ENCODE measurements around the gene SLC12A6.
A peak's percentile ranks its signal among the peaks of the same experiment; 100 is the strongest.
"Not testable (repeated sequence)": the region's sequence is repeated elsewhere in the genome, so short reads cannot be mapped to it uniquely, and the experiment has no call there.

SLC12A6 gene

DNA sequence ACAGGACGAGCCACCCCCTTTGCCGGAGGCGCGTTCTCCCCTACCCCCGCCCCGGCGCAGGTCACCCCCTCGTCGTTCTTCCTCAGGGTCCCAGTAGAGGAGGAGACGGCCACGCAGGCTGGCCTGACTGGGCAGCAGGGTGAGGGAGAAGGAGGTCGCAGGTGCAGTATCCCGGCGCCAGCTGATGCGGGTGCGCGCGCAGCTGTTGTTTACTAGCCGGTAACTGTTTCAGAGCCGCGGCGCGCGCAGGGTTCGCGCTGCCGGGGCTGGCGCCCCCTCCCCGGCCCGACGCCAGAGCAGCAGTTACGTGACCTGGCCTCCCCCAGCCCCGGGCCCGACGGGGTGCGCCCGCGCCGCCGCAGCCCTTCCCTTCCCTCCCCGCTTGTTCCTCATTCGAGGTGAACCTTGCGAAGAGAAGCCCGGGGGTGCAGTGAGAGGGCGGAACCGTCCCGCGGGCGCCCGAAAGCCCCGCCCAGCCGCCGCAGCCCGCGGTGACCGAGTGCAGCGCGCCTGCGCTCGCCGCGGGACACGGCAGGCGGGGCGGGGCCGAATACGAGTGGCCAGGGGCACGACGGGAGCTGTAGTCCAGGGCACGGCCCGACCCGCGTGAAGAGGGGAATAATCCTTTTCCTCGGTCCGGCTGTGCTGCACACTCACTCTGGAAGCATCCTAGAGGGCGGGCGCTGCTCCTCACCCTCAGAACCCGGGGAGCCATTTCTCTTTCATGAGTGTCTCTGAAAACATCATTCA, at the start of gene SLC12A6:
TSS of gene SLC12A6 (minus strand) at position 225 of the 750 bp plus-strand sequence. CDS start 1,101 bp downstream, outside the sequence.
- peak; percentile 82 to 84 (median 82) for DNase-seq (ENCODE audit: low read depth in 3 of 3)

DNA sequence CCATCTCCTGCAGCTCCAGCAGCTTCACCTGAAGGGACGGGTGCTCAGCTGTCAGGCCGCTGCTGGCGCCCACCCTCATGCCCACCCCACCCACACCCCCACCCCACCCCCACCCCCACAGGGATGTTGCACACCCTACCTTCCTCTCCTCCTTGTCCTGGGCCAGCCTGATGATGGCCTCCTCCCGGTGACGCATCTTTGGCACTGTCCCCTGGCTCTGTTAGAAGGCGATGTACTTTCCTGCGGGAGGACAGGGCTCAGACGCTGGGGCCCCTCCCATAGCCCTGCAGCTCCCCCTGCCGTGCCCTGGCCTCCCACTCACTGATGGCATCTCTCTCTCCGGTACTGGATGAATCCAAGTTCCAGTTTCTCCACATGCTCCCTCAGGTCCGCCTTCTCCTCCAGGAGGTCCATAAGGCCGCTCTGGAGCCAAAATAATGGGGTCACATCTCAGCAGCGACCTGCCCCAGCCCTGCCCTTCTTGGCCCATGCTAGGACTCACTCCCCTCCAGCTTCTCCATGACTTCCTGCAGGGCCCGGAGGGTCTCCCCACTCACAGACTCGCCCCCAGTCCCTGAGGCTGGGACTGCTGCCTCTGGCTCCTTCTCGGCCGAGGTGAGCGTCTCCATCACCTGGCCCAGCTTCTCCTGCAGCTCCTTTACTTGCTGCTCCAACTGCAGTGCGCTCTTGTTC, 44.4 kb upstream of the SLC12A6 start:
- DNase-seq (ENCODE audit: low read depth in 3 of 3): not testable (repeated sequence)

DNA sequence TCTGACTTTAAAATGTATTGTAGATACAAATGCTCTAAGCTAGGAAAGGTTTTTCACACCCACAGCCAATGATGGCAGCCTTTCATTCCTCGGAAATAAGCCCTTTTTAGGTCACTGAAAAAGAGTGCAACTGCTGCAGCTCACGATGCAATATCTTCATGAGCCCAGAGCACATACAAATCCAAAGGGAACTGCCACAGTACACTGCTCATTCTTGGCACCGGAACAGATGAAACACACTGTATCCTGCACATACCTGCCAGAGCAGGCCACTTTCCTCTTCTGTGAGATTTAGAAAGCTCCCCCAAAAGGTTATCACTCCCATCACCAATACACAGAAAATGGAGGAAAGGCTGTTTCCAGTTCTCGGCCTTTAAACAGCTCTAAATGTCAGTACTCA, 42.9 kb upstream of the SLC12A6 start:
- not testable (repeated sequence) for DNase-seq (ENCODE audit: low read depth in 3 of 3)

DNA sequence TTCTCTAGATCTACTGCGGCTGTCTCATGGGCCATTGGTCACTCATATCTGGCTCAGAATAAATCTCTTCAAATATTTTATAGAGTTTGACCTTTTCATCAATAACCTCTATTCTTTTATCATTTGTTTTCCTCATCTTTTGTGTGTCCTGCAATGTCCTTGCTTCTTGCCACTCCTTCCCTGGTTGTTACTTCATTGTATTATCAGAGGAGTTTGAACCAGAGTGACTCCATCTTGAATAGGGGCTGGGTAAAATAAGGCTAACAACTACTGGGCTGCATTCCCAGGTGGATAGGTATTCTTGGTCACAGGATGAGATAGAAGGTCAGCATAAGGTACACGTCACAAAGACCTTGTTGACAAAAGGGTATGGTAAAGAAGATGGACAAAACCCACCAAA, 39.3 kb upstream of the SLC12A6 start:
- no peak for DNase-seq (ENCODE audit: low read depth in 3 of 3)

DNA sequence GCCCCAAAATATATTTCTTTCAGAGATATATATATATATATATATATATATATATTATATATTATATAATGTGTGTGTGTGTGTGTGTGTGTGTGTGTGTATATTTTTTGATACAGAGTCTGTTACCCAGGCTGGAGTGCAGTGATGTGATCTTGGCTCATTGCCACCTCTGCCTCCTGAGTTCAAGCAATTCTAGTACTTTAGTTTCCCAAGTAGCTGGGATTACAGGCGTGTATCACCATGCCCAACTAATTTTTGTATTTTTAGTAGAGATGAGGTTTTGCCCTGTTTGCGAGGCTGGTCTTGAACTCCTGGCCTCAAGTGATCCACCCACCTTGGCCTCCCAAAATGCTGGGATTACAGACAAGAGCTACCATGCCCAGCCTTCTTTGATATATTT, 38.0 kb upstream of the SLC12A6 start:
- not testable (repeated sequence) for DNase-seq (ENCODE audit: low read depth in 3 of 3)

DNA sequence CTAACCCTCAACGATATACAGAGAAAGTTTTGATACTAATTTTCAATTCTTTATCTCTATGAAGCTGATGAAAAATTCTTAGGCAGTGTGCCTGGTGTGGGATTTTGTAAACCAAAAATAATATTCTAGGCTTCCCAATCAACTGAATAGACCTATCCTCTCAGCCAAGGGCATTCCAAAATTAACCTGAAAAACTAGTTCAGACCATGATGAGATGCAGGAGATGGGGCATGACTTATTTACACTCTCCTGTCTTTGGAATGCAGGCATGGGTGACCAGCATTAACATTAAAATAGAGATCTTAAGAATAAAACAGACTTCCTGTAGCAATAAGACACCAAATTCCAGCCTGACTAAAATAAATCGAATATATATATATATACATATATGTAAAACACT, 37.2 kb upstream of the SLC12A6 start:
- DNase-seq (ENCODE audit: low read depth in 3 of 3): no peak

DNA sequence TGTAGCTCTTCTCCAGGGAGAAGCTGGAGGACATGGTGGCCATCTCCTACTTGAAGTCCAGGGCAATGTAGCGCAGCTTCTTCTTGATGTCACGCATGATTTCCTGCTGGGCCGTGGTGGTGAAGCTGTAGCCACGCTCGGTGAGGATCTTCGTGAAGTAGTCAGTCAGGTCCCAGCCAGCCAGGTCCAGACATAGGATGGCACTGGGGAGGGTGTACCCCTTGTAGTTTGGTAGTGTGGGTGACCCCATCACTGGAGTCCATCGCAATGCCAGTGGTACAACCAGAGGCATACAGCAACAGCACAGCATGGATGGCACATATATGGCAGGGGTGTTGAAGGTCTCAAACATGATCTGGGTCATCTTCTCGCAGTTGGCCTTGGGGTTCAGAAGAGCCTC, 36.4 kb upstream of the SLC12A6 start:
- no peak for DNase-seq (ENCODE audit: low read depth in 3 of 3)

DNA sequence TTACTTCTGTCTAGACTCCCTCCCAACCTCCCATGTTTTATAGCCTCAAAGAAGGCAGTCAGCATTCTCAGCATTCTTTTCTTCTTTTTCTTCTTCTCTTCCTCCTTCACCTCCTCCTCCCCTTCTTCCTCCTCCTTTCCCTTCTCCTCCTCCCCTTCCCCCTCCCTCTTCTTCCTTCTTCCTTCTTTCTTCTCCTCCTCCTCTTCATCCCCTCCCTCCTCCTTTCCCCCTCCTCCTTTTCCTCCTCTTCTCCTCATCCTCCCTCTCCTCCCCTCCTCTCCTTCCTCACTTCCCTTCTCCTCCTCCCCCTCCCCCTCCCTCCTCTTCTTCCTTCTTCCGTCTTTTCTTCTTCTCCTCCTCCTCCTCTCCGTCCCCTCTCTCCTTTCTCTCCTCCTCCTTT, 33.1 kb upstream of the SLC12A6 start:
- DNase-seq (ENCODE audit: low read depth in 3 of 3): no peak

DNA sequence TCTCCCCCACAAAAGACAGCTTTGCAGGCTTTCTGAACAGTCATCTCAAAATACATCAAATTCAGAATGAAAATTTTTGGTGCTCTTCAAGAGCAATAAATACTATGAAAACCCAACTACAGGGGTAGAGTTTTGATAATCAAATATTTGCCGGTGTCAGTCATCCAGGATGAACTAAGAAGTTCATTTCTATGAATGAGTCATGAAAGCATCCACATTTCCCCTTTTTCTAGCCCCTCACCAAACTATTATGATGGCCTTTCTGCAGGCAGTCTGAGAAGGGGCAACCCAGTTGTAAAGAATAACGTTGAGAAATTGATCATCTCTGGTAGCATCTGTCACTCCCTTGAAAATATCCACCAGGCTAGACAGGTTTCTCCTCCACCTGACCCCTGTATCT, 32.5 kb upstream of the SLC12A6 start:
- DNase-seq (ENCODE audit: low read depth in 3 of 3): no peak

DNA sequence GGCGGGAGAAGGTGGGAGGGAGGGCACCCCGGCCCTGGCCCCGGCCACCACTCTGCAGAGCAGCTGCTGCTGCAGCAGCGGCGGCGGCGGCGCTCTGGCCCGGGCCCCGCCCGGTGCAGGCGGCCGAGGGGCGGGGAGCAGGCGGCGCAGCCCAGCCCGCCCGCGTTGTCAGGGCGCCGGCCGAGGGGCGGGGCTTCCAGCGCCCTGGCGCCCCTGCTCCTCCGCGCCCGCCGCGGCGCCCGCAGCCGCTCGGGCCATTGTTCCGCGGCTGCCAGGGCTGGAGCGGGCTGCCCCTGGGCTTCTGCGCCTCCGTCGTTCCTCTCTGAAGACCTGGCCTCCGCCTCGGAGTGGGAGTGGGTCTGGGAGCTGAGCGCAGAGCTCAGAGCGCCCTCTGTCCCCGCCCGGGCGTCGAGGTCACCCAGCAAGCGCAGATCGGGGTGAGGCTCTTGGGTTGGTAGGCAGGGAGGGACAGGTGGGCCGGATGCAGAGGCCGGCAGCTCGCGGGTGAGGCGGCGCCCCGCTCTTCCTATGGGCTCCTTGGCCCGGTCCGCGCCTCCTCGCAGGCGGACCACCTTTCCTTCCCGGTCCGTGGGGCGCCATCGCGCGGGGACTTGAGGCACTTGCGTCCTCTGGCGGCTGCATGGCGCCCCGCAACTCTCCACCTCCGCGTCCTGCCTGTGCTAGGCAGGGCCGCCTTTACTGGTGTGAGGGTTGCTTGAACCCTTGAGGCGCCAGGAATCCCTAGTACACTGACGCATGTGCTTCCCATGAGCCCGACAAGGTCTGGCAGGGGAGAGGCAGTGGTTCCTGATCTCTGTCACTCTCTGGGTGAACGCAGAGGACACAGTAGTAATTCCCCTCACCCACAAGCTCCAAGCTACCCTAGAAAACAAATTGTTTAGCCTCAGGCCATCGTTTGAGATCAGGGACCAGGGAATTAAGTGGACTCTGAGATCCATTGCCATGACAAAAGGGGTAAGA, 29.8 kb upstream of the SLC12A6 start, which contains the start of gene LPCAT4:
TSS of gene LPCAT4 (minus strand) at position 96 of the 981 bp plus-strand sequence. CDS start 96 bp downstream, outside the sequence.
- peak; percentile 77 to 80 (median 79) for DNase-seq (ENCODE audit: low read depth in 3 of 3)

DNA sequence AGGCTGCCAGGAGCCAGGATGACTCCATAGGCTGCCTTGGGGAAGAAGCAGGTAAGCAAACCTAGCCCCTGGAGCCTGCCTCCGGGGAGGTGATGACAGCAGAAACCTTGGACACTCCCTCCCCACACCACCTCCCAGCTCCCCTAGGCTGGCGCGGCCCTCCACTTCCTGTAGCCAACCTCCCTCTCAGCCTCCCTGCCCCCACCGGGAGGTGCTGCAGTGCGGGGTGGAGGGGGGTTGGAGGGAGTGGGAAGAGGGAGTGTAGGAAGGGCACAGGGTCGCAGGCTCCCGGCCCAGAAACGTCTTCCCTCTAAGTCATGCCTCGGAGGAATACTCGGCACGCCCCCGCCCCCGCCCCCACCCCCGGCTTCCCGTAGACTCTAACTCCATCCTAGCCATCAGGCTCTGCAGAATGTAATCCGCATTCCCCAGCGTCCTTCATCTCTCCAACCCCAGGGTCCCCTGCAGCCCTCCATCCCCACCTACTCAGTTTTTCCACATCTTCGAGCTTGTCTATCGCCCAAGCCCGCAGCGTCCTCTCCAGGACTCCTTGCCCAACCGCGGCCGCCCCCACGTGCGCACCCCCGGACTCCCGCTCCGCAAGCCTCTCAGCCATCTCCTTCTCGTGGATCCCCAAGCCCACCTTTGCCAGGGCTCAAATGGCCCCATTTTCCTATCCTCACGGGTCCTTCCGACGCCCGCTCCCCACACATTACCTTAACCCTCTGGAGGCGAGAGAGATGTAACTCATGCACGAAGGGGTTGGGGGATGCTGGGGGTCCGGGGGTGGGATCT, 28.9 kb upstream of the SLC12A6 start:
- DNase-seq (ENCODE audit: low read depth in 3 of 3): peak in 2 of 3 experiments; percentile 16 to 21

DNA sequence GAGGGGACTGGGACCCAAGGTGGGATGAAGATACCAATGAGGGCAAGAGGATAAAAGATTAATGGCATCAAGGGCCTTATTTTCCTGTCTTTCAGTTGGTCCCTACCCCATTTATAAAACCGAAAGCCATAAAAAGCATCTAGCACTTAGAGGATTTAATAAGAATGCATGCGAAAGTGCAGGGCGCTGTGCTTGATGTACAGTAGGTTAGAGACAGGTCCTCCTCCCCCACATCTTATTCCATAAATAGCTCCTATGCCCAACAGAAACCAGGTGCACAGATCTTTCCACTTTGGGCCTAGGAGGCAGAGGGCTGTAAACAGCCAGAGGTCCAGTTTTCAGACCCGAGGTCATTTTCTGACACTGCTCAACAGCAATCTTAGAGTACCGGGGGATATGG, 28.3 kb upstream of the SLC12A6 start:
- DNase-seq (ENCODE audit: low read depth in 3 of 3): no peak

DNA sequence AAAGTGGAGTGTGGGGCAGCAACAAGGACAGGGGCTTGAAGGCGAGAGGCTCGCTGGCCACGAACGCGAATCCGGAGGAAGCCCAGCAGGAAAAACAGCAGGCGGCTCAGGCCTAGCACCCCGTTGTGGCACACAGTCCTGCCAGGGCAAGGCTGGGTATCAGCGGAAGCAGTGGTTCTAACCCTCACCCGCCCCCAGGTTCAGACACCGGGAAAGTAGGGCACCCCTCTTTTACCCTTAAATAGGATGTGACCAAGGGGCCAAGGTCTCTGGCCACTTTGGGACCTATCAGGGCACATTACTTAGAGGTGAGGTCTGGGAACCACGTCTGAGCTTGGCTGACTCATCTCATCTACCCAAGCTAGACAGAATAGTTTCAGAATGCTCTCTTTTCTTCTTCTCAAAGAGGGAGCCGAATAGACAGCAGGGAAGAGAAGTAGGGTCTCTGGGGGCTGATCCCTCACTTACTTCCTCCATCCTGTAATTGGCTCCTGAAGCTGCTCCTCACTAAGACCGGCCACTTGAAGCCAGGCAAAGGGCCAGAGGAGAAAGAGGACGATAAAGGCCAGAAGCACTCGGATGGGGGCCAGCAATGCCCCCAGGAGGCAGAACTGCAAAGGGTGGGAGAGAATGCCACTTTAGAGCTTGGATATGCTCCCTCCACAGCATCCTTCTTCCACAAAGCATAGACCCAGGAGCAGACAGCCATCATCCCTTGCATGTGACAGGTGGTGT, 27.7 kb upstream of the SLC12A6 start:
- no peak for DNase-seq (ENCODE audit: low read depth in 3 of 3)

DNA sequence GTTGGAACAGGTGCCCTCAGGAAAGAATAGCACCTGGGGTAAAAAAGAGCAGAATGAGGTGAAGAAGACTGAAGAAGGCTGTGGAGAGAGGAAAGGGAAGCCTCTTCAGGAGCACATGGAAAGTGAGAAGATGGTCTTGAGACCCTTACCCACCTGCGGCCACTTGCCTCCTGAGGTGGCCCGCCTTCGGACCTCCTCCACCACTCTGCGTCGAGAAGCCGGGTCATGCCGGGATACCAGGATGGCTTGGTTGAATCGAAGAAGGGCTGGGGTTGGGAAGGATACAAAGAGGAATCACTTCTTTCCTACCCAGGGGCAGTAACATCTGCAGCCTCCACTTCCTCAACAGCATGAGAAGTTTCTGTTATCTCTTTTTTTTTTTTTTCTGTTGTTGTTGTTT, 26.5 kb upstream of the SLC12A6 start:
- DNase-seq (ENCODE audit: low read depth in 3 of 3): no peak

DNA sequence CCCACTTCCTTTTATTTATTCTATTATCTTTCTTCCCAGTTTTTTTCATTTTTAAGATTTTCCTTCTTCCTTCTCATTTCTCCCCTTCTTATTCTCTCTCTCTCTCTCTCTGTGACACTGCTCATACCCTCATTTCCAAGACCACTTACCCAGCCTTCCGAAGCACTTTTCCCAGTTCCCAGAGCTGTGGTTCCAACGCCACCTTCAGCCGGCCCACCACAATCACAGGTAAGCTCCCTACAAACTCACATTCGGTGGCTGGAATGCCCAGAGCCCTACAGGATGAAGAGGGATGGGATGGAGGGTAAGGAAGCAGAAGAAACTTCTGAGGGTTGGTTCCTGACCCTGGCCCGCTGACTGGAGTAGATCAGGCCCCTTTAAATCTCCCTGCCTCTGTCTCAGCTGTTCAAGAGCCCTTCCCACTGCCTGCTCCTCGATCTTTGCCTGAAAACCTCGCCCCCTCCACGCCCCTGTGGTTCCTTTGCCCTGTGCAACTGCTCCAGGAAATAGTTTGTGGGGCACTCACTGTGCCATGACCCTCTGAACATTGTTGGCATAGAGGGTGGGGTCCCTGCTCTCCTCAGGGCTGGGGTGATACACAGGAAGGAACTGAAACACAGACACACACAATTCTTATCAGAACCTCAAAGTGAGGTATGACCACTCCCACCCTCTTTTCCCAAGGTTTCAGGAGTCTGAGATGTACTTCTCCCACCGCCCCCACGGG, 24.6 kb upstream of the SLC12A6 start:
- no peak for DNase-seq (ENCODE audit: low read depth in 3 of 3)

DNA sequence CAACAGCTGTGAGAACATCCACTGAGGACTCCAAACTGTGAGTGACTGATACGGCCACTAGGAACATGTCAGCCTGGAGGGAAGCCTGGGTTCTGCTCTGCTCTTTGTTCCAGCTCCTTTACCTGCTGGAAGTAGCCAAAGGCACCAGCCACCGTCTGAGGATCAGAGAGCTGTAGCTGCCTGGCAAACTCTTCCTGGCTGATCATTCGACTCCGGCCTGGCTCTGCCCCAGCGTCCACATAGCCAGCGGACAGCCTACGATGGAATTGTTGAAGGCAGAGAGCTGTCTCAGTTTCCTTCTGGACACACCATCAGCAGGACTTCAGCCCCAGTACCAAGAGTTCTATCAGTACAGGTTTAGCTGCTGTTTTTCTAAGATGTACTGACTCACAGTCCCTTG, 23.7 kb upstream of the SLC12A6 start:
- DNase-seq (ENCODE audit: low read depth in 3 of 3): no peak

DNA sequence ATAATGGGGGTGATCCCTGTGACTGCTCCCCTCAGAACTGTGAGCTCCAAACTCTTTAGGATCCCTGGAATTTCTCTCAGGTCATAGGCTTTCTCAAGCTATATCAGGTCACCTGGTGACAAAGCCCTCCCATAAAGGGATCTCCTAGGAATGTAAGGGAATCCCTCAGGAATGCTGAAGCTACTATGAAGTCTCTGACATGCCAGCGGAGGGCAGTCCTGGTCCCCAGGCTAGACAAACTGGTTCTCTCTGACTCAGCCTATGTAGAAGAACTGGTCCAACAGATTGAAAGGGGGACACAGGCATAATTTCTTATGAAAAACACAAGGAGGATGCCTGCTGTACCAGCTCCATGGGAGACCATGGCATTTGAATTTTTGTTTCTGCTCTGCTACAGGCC, 22.7 kb upstream of the SLC12A6 start:
- no peak for DNase-seq (ENCODE audit: low read depth in 3 of 3)

DNA sequence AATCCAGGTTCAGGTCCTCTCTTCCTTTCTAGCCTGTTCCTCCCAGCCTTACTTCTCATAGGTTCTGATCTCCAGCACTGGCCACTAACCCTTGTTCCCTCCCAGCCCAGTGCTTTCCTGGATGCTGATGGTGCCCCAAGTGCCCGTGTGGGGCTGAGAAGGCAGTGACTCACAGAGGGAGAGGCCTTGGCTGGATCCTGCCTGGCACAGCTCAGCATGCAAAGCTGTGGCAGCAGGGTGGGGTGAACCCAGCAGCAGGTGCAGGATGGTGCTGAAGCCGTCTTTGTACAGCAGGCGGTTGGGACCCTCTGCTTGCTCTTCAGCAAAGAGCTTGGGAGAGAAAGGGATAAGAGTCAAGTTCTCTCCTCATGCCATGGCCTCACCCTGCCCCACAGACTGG, 21.8 kb upstream of the SLC12A6 start:
- no peak for DNase-seq (ENCODE audit: low read depth in 3 of 3)

DNA sequence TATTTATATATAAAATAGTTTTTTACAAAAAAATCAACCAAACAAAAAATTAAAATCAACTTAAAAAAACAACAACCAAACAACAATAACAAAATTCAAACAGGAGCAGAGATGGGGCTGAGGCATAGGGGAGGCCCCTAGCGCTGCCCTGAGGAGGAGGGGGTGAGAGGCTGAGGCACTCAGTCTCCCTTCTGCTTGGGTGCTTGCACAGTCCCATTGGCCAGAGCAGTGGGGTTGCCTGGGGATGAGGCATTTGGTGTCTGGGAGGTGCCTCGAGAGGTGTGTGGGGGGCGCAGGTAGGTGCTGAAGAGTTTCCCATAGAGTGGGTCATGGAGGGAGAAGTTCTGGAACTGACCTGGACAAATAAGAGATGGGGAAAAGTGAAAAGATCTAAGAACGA, 21.4 kb upstream of the SLC12A6 start:
- DNase-seq (ENCODE audit: low read depth in 3 of 3): no peak

DNA sequence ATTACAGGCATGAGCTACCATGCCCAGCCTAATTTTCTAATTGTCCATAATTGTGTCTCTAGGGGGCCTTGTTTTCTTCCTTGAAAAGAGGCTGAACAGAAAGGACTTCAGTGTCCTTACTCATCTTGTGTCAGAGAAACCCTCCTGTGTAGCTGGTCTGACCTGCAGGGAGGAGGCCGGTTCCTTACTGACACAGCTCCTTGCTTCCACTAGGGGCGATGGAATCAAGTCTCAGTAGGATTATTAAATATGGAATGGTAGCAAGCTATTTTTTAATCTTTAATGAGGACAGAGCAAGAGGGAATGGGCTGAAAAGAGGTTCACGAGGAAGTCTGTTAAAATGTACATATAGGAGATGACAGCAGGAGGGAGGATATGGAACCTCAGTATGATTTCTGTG, 20.8 kb upstream of the SLC12A6 start:
- no peak for DNase-seq (ENCODE audit: low read depth in 3 of 3)
